H1 (cell line): ENCODE measurements around the gene ELP1. TPM values are rescaled to one million over a fixed set of nuclear protein-coding genes. Genes with fewer than 3 reads are reported as not detected.

Experiments used
- CTCF ChIA-PET: fragments of 300-600 bp; sonication (Branson Sonifier 250); formaldehyde crosslinking; loops from one replicate; lab custom pipeline; 2021; ENCODE audit not compliant: partially characterized antibody; lab: Charles Lee
- POLR2A ChIA-PET: fragments of 300-600 bp; sonication (Branson Sonifier 250); formaldehyde crosslinking; loops from one replicate; lab custom pipeline; 2021; ENCODE audit warnings: inconsistent platforms; ENCODE audit not compliant: partially characterized antibody; lab: Charles Lee
- DNase-seq, 2 experiments: peaks; one replicate each; pipeline versions ENCODE4 v3.0.0 to v3.0.0-alpha.2; 2010 to 2022; ENCODE audit warnings: low spot score in 2 of 2, low read depth in 1 of 2, mixed read lengths in 1 of 2
- FAIRE-seq: peaks from 2 replicates; lab custom pipeline; 2011; peaks lifted over from hg19 to GRCh38; lab: Jason Lieb, UNC
- H2AFZ ChIP-seq: 2 replicates; pipeline ENCODE4 v1.8.1; 2012; ENCODE audit warnings: low read length, inconsistent platforms
- H2AK5ac ChIP-seq: 2 replicates; pipeline ENCODE4 v1.6.1; 2013; ENCODE audit warnings: low read depth, low read length
- H2BK120ac ChIP-seq: replicated peaks from 2 replicates; pipeline ENCODE3; 2013; ENCODE audit warnings: low read depth, low read length, inconsistent platforms
- H2BK12ac ChIP-seq: 2 replicates; pipeline ENCODE4 v1.6.1; 2013; ENCODE audit warnings: low read depth, low read length
- H2BK15ac ChIP-seq: 2 replicates; pipeline ENCODE4 v1.6.1; 2013; ENCODE audit warnings: low read length
- H2BK20ac ChIP-seq: 2 replicates; pipeline ENCODE4 v1.6.1; 2013; ENCODE audit warnings: low read length
- H2BK5ac ChIP-seq: 2 replicates; pipeline ENCODE4 v1.6.1; 2013; ENCODE audit warnings: low read depth, low read length
- H3K14ac ChIP-seq: 2 replicates; pipeline ENCODE4 v1.6.1; 2013; ENCODE audit warnings: inconsistent platforms; ENCODE audit not compliant: insufficient read length
- H3K18ac ChIP-seq: 2 replicates; pipeline ENCODE4 v1.6.1; 2013; ENCODE audit warnings: low read length; ENCODE audit errors: extremely low read depth
- H3K23ac ChIP-seq: 2 replicates; pipeline ENCODE4 v1.6.1; 2013; ENCODE audit warnings: inconsistent platforms; ENCODE audit not compliant: insufficient read length
- H3K23me2 ChIP-seq: 2 replicates; pipeline ENCODE4 v1.6.1; 2013; ENCODE audit warnings: low read depth, low read length
- H3K27ac ChIP-seq: 2 replicates; pipeline ENCODE4 v1.6.1; 2011; ENCODE audit warnings: low read depth, low read length, inconsistent platforms
- H3K27me3 ChIP-seq, 4 experiments: replicated peaks in 1 of 4; 1 replicate in 1 of 4; 2 replicates in 3 of 4; pipeline versions ENCODE4 v1.6.1 to v1.8.1; 2011 to 2013; ENCODE audit warnings: low read length in 3 of 4, mild to moderate bottlenecking in 3 of 4, inconsistent platforms in 2 of 4, mixed read lengths in 2 of 4, moderate library complexity in 1 of 4; ENCODE audit not compliant: control insufficient read depth in 3 of 4, insufficient read depth in 3 of 4; ENCODE audit errors: extremely low read depth in 1 of 4
- H3K36me3 ChIP-seq, 4 experiments: 2 replicates each; pipeline versions ENCODE4 v1.6.1 to v1.8.1; 2011 to 2013; ENCODE audit warnings: mild to moderate bottlenecking in 4 of 4, low read length in 3 of 4, moderate library complexity in 2 of 4, control low read depth in 1 of 4, inconsistent platforms in 1 of 4; ENCODE audit not compliant: insufficient read depth in 4 of 4, control insufficient read depth in 2 of 4
- H3K4ac ChIP-seq: replicated peaks from 2 replicates; pipeline ENCODE3; 2013; ENCODE audit warnings: low read length, low read depth, mixed read lengths, inconsistent platforms; ENCODE audit not compliant: insufficient read length
- H3K4me1 ChIP-seq, 4 experiments: replicated peaks in 1 of 4; 1 replicate in 1 of 4; 2 replicates in 3 of 4; pipeline versions ENCODE4 v1.6.1 to v1.8.1; 2011 to 2013; ENCODE audit warnings: low read length in 3 of 4, inconsistent platforms in 2 of 4, mixed read lengths in 1 of 4; ENCODE audit not compliant: insufficient read depth in 4 of 4, control insufficient read depth in 3 of 4
- H3K4me2 ChIP-seq, 2 experiments: 2 replicates each; pipeline versions ENCODE4 v1.6.1 to v1.8.1; 2011 to 2013; ENCODE audit warnings: low read depth in 2 of 2, low read length in 2 of 2, control low read depth in 1 of 2, inconsistent platforms in 1 of 2, mild to moderate bottlenecking in 1 of 2; ENCODE audit not compliant: insufficient read depth in 1 of 2
- H3K4me3 ChIP-seq, 4 experiments: fragments of 200-600, 300-600 bp in 1 of 4; sonication (generic), shearing (Covaris generic), sonication (Bioruptor Twin) in 1 of 4; 2 replicates each; pipeline versions ENCODE4 v1.5.1 to v1.8.1; 2011 to 2016; ENCODE audit warnings: low read length in 4 of 4, low read depth in 3 of 4, control low read depth in 2 of 4, inconsistent platforms in 2 of 4, mild to moderate bottlenecking in 2 of 4, mixed read lengths in 1 of 4, moderate library complexity in 1 of 4; ENCODE audit not compliant: insufficient read depth in 2 of 4; ENCODE audit errors: extremely low read depth in 1 of 4
- H3K56ac ChIP-seq: replicated peaks from 2 replicates; pipeline ENCODE3; 2013; ENCODE audit warnings: low read depth, mild to moderate bottlenecking, mixed read lengths, low read length, inconsistent platforms; ENCODE audit not compliant: insufficient read length
- H3K79me1 ChIP-seq: 2 replicates; pipeline ENCODE4 v1.6.1; 2013; ENCODE audit warnings: low read depth, low read length, control low read depth
- H3K79me2 ChIP-seq, 2 experiments: 2 replicates each; pipeline versions ENCODE4 v1.6.1 to v1.8.1; 2012 to 2013; ENCODE audit warnings: low read length in 2 of 2, mild to moderate bottlenecking in 2 of 2, inconsistent platforms in 1 of 2; ENCODE audit not compliant: insufficient read depth in 2 of 2, control insufficient read depth in 1 of 2
- H3K9ac ChIP-seq, 4 experiments: replicated peaks in 1 of 4; 1 replicate in 1 of 4; 2 replicates in 3 of 4; pipeline versions ENCODE4 v1.6.1 to v1.8.1; 2011 to 2013; ENCODE audit warnings: low read depth in 3 of 4, low read length in 3 of 4, control low read depth in 2 of 4, mild to moderate bottlenecking in 2 of 4, moderate library complexity in 2 of 4, inconsistent platforms in 1 of 4; ENCODE audit errors: extremely low read depth in 1 of 4
- H3K9me3 ChIP-seq, 2 experiments: 2 replicates each; pipeline versions ENCODE4 v1.6.1 to v1.8.1; 2012 to 2013; ENCODE audit warnings: mild to moderate bottlenecking in 2 of 2, moderate library complexity in 2 of 2, control low read depth in 1 of 2, inconsistent platforms in 1 of 2, low read depth in 1 of 2, low read length in 1 of 2, mixed read lengths in 1 of 2; ENCODE audit not compliant: insufficient read depth in 2 of 2
- H4K20me1 ChIP-seq, 2 experiments: replicated peaks in 1 of 2; 2 replicates each; pipeline versions ENCODE3 to v1.8.1; 2011 to 2013; ENCODE audit warnings: inconsistent platforms in 2 of 2, low read length in 2 of 2, mild to moderate bottlenecking in 1 of 2; ENCODE audit not compliant: insufficient read depth in 2 of 2, control insufficient read depth in 1 of 2
- H4K5ac ChIP-seq: 2 replicates; pipeline ENCODE4 v1.6.1; 2013; ENCODE audit warnings: low read length, low read depth, mixed read lengths, inconsistent platforms; ENCODE audit not compliant: insufficient read length
- H4K8ac ChIP-seq: 2 replicates; pipeline ENCODE4 v1.8.0; 2013; ENCODE audit warnings: mild to moderate bottlenecking, moderate library complexity, low read length, inconsistent platforms; ENCODE audit not compliant: insufficient read depth; ENCODE audit errors: extremely low read depth
- H4K91ac ChIP-seq: replicated peaks from 2 replicates; pipeline ENCODE3; 2013; ENCODE audit warnings: low read length, mixed read lengths, inconsistent platforms; ENCODE audit not compliant: insufficient read length
- ATF2 ChIP-seq: IDR thresholded peaks from 2 replicates; pipeline ENCODE4 v1.6.1; 2012; ENCODE audit warnings: low read length, inconsistent platforms
- BRCA1 ChIP-seq: IDR thresholded peaks from 2 replicates; pipeline ENCODE4 v1.6.1; 2012; ENCODE audit warnings: low read depth, low read length, improper control_type of control experiment
- CHD2 ChIP-seq: IDR thresholded peaks from 2 replicates; pipeline ENCODE4 v1.6.1; 2012; ENCODE audit warnings: low read length, improper control_type of control experiment
- CTCF ChIP-seq, 3 experiments: IDR thresholded peaks; 1 replicate in 2 of 3; 2 replicates in 1 of 3; pipeline versions ENCODE4 v1.5.1 to v1.6.1; 2011; ENCODE audit warnings: low read length in 3 of 3, mild to moderate bottlenecking in 3 of 3, inconsistent platforms in 2 of 3, low read depth in 1 of 3, moderate library complexity in 1 of 3; ENCODE audit not compliant: insufficient read depth in 1 of 3; ENCODE audit errors: control extremely low read depth in 1 of 3
- KDM1A ChIP-seq: fragments of 200-600, 300-600 bp; sonication (generic); IDR thresholded peaks from 2 replicates; pipeline ENCODE4 v1.7.1; 2016; ENCODE audit warnings: mild to moderate bottlenecking, low read length, borderline replicate concordance
- MAFK ChIP-seq: IDR thresholded peaks from 2 replicates; pipeline ENCODE4 v1.6.1; 2012; ENCODE audit warnings: low read depth, mild to moderate bottlenecking, improper control_type of control experiment, low read length
- RFX5 ChIP-seq: IDR thresholded peaks from 2 replicates; pipeline ENCODE4 v1.6.1; 2011; ENCODE audit warnings: low read depth, low read length, improper control_type of control experiment, borderline replicate concordance
- SAP30 ChIP-seq: fragments of 300-600 bp; sonication (generic); IDR thresholded peaks from 2 replicates; pipeline ENCODE4 v1.7.1; 2012; ENCODE audit warnings: low read length, moderate library complexity, mild to moderate bottlenecking, inconsistent platforms; ENCODE audit not compliant: insufficient read depth, insufficient replicate concordance
- SRF ChIP-seq: IDR thresholded peaks from 2 replicates; pipeline ENCODE4 v1.6.1; 2011; ENCODE audit warnings: mild to moderate bottlenecking, low read depth, low read length, moderate library complexity
- YY1 ChIP-seq: IDR thresholded peaks from 2 replicates; pipeline ENCODE4 v1.6.1; 2011; ENCODE audit warnings: low read depth, mild to moderate bottlenecking, low read length
- WGBS, 2 experiments: shearing (Covaris generic) in 1 of 2; methylation state at CpG; one replicate each; pipeline versions ENCODE4 v1.1.6 to v1.1.7; 2013 to 2015; ENCODE audit warnings: low lambda C conversion rate in 2 of 2, mixed read lengths in 2 of 2, inconsistent platforms in 1 of 2, low coverage in 1 of 2, missing lambda C conversion rate in 1 of 2; ENCODE audit not compliant: insufficient replicate concordance in 2 of 2, insufficient coverage in 1 of 2, insufficient read length in 1 of 2; ENCODE audit errors: extremely low coverage in 1 of 2, missing lambda C conversion rate in 1 of 2; 5-methylcytosine and 5-hydroxymethylcytosine counted together
- polyA plus RNA-seq, 7 experiments: library from polyadenylated mRNA; depleted of rRNA in 3 of 7; stranded (reverse) in 5 of 7; unstranded in 2 of 7; fragments of >200 nt in 5 of 7; fragments of 200-250 nt in 2 of 7; gene quantifications; 1 replicate in 5 of 7; 2 replicates in 1 of 7; 4 replicates in 1 of 7; pipeline versions ENCODE4 v1.2.1 to v1.2.3, GENCODE V29; 2011 to 2013; ENCODE audit warnings: missing spikeins in 2 of 7, mixed read lengths in 2 of 7
- total RNA-seq: library from RNA; stranded (reverse); fragmentation: NEBNext Ultra II Directional; extraction: Animal tissue kit (Norgen Biotek cat#: 25700); gene quantifications from 2 replicates; pipeline ENCODE4 v1.2.1, GENCODE V29; 2021

ELP1 gene
- total and polyA plus RNA-seq, 2 of the 8 experiments (the other 6 are each of a cell fraction or from before 2014, with no cell fraction given), result 13.9 to 31.3 TPM

- H2AFZ ChIP-seq, result no peak overlapping the region
- DNase-seq (no peak), FAIRE-seq (no peak)
- no peak overlapping the region for H4K8ac ChIP-seq
- no peak overlapping the region for H3K4ac ChIP-seq
- no peaks in the 10 kb centered on the region for H3K23me2 ChIP-seq
- H3K4me3 ChIP-seq, result no peak overlapping the region
- no peaks in the 10 kb centered on the region for H3K27me3 ChIP-seq
- H4K91ac ChIP-seq, result no peak overlapping the region
- no peak overlapping the region for H2AK5ac ChIP-seq
- no peak overlapping the region for H2BK120ac ChIP-seq
- CTCF ChIA-PET, result interaction anchor here (0.6 kb wide), 1 partner anchor 27 kb away, joined by 4 read pairs; no protein-coding TSS in a partner anchor
- POLR2A ChIA-PET, result no interaction called here
- no peak overlapping the region for H3K14ac ChIP-seq
- H2BK5ac ChIP-seq, result no peak overlapping the region
- no peak overlapping the region for H3K56ac ChIP-seq
- no peaks in the 10 kb centered on the region for H3K79me1 ChIP-seq
- no peak overlapping the region for H4K5ac ChIP-seq
- no peak overlapping the region for H2BK15ac ChIP-seq
- no peak overlapping the region for H3K4me2 ChIP-seq
- WGBS, 2 experiments, result 97% methylated on average over 3 of the region's 3 CpGs; no CpG with 5 or more reads in 1 of the 2 experiments
- no peak overlapping the region for H3K9ac ChIP-seq
- H3K9me3 ChIP-seq, result 0 out of 4 replicates have a peak, but pooled peaks cover 0 to 2% of the 10 kb centered on the region in 2 experiments
- H3K4me1 ChIP-seq, result no peaks in the 10 kb centered on the region
- H2BK12ac ChIP-seq, result no peak overlapping the region
- no peak overlapping the region for H3K23ac ChIP-seq
- no peaks in the 10 kb centered on the region for H3K79me2 ChIP-seq
- no peaks in the 10 kb centered on the region for H4K20me1 ChIP-seq
- H3K36me3 ChIP-seq, result peaks cover 0 to 16% (median 7%) of the 10 kb centered on the region in 4 experiments; a peak in 6 of 8 replicates
- no peak overlapping the region for H2BK20ac ChIP-seq
- H3K27ac ChIP-seq, result no peak overlapping the region
- no peak overlapping the region for H3K18ac ChIP-seq
- no peak for TF ChIP-seq RFX5
- no peak for TF ChIP-seq CHD2
- no peak for TF ChIP-seq ATF2
- TF ChIP-seq YY1, result no peak
- TF ChIP-seq SAP30, result no peak
- no peak for TF ChIP-seq CTCF (IDR thresholded peaks at IDR 0.05; ENCODE audit: control extremely low read depth in 1 of 3, insufficient read depth in 1 of 3, low read depth in 1 of 3, low read length in 3 of 3)
- TF ChIP-seq BRCA1, result no peak
- no peak for TF ChIP-seq SRF
- TF ChIP-seq KDM1A, result no peak
- TF ChIP-seq MAFK, result no peak
Measured at GRCh38 chr9:108972186-108972585, 38.3 kb upstream of the ELP1 start.
